GM19455 (cell line): ENCODE measurements around the gene TIMM50.
"Not testable (repeated sequence)": the region's sequence is repeated elsewhere in the genome, so short reads cannot be mapped to it uniquely, and the experiment has no call there.

Experiments
- ATAC-seq: cut with Tn5 transposase; IDR thresholded peaks from one replicate; pipeline ENCODE4 v1.9.1; 2021; ENCODE audit not compliant: unreplicated experiment

The TIMM50 gene

DNA sequence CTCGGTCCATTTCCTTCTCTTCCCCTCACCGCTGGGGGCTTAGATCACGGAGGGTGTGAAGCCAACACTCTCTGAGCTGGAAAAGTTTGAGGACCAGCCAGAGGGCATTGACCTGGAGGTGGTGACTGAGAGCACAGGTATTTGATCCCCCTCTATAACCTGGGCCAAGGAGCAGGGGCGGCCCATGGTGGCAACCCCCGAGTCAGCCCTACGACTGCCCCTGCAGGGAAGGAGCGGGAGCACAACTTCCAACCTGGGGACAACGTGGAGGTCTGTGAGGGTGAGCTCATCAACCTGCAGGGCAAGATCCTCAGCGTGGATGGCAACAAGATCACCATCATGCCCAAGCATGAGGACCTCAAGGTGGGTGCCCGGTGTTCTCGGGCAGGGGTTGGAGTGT lies 11.6 kb upstream of the TIMM50 start:
- no peak for ATAC-seq

DNA sequence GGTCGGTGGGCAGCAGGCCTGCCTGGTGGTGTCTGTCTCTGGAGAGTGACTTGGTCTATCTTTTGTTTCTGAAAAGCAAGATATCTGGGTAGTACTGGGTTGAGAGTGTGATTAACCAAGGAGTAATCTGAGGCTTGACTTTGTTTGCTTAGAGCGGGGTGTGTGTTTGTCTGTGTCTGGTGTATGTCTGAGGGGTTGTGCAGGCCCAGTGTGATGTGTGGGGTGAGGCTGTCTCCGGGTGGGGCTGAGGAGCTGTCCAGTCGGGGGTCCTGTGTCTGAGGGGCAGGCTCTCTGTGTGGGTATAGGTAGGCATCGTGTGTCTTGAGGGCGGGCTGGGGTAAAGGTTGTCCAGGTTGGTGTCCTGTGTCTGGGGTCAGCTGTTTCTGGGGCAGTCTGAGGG lies 11.1 kb upstream of the TIMM50 start:
- no peak for ATAC-seq

- no peak for ATAC-seq
These were observed 9.8 kb upstream of the TIMM50 start for GRCh38 chr19:39470724-39471339.

- no peak for ATAC-seq
These were observed 8.7 kb upstream of the TIMM50 start for GRCh38 chr19:39471756-39472536.

DNA sequence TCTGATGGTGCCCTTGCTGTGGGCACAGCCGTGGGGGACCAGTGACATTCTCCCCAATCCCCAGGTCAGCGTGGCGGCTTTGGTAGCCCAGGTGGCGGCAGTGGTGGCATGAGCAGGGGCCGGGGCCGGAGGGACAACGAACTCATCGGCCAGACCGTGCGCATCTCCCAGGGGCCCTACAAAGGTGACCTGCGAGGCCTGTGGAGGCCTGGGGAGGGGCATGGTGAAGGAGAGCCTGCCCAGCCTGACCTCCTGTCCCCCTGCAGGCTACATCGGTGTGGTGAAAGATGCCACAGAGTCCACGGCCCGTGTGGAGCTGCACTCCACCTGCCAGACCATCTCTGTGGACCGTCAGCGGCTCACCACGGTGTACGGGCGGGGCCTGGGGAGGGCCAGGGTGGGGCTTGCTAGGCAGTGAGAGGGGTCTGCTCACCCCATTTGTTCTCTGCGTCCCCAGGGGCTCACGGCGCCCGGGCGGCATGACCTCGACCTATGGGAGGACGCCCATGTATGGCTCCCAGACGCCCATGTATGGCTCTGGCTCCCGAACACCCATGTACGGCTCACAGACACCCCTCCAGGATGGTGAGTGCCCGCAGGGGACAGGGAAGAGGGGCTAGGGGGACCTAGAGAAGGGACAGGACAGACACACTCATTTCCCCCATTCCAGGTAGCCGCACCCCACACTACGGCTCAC lies 7.7 kb upstream of the TIMM50 start:
- no peak for ATAC-seq

- no peak for ATAC-seq
These were observed 7.1 kb upstream of the TIMM50 start for GRCh38 chr19:39473443-39473960.

- ATAC-seq, result no peak
These were observed 6.5 kb upstream of the TIMM50 start for GRCh38 chr19:39474139-39474620.

- no peak for ATAC-seq
These were observed 4.9 kb upstream of the TIMM50 start for GRCh38 chr19:39475748-39476147.

DNA sequence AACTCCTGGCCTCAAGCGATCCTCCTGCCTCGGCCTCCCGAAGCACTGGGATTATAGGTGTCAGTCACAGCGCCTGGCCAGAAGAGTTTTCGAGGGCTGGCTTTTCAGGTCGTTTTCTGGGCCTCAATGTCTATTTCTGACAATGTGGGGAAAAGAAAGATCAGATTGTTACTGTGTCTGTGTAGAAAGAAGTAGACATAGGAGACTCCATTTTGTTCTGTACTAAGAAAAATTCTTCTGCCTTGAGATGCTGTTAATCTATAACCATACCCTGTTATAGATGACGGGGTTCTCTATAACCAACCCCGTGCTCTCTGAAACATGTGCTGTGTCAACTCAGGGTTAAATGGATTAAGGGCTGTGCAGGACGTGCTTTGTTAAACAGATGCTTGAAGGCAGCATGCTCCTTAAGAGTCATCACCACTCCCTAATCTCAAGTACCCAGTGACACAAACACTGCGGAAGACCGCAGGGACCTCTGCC lies 1.3 kb upstream of the TIMM50 start:
- not testable (repeated sequence) for ATAC-seq

DNA sequence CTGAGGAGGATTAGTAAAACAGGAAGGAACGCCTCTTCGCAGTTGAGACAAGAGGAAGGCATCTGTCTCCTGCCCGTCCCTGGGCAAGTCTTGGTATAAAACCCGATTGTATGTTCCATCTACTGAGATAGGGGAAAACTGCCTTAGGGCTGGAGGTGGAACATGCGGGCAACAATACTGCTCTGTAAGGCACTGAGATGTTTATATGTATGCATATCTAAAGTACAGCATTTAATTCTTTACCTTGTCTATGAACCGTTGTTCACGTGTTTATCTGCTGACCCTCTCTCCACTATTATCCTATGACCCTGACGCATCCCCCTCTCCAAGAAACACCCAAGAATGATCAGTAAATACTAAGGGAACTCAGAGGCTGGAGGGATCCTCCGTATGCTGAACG lies 722 bp upstream of the TIMM50 start:
- no peak for ATAC-seq

GRCh38 chr19:39481229-39481545 lies 549 bp downstream of the TIMM50 start:
- ATAC-seq, result no peak

- ATAC-seq, result no peak
These were observed 1.0 kb downstream of the TIMM50 start for GRCh38 chr19:39481676-39482075.

DNA sequence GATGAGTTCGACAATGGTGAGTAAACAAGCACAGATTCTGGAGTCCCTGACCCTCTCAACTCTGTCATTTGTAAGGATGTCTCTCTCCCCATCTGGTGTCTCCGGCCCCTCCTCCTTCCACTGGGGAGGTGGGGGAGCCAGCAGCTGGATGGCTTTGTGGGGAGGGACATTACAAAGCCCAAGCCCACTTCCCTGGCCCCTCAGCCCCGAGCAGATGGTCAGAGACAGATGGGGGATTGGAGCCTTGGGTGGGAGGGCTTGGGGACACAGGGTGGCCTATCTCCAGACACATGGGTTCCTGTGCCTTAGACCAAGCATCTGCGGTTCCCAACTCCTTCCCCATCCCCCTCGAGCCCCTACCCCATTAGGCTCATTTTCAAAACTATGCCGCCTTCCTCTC lies 2.5 kb downstream of the TIMM50 start:
- no peak for ATAC-seq

- no peak for ATAC-seq
These were observed 9.1 kb downstream of the TIMM50 start for GRCh38 chr19:39489756-39490155.

DNA sequence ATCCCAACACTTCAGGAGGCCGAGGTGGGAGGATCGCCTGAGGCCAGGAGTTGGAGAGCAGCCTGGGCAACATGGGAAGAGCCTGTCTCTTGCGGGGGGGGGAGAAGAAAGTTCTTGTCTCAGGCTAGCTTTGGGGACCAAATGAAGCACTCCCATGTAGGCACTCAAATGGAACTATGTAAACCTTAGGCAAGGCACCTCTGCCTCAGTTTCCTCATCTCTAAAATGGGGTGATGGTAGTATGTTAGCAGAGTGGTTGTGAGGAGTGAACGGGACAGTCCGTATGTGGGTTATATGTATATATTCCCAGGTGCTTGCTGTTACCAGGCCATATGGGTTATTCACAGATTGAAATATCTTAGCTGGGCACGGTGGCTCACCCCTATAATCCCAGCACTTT lies 11.6 kb downstream of the TIMM50 start:
- no peak for ATAC-seq

GRCh38 chr19:39492788-39493187 lies 12.2 kb downstream of the TIMM50 start:
- ATAC-seq, result no peak

GRCh38 chr19:39494661-39495060 lies 14.0 kb downstream of the TIMM50 start:
- ATAC-seq, result no peak

DNA sequence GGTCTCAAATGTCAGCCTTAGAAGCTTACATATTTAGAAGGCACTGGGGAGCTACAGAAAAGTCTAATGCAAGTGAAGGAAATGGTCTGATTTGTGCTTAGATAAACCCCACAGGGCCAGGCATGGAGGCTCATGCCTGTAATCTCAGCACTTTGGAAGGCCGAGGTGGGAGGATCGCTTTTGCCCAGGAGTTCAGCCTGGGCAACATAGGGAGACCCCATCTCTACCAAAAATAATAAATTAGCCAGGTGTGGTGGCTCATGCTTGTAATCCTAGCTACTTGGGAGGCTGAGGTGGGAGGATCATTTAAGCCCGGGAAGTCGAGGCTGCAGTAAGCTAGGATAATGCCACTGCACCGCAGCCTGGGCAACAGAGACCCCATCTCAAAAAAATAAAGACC lies 15.4 kb downstream of the TIMM50 start:
- ATAC-seq, result no peak

DNA sequence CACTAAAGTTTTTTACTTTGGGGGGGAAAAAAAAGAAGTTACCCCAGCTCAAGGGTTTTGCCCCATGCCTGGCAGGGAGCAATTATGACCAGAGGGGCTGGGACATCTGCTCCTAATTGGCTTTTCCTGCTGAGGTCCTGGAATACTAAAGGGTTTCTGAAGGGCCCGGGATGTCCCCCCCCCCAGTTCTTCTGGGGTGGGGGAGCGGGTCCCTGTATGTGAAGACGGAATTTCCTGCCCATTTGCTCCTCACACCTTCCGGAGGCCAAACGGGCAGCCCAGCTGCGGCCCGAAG lies 17.0 kb downstream of the TIMM50 start:
- ATAC-seq, result no peak

DNA sequence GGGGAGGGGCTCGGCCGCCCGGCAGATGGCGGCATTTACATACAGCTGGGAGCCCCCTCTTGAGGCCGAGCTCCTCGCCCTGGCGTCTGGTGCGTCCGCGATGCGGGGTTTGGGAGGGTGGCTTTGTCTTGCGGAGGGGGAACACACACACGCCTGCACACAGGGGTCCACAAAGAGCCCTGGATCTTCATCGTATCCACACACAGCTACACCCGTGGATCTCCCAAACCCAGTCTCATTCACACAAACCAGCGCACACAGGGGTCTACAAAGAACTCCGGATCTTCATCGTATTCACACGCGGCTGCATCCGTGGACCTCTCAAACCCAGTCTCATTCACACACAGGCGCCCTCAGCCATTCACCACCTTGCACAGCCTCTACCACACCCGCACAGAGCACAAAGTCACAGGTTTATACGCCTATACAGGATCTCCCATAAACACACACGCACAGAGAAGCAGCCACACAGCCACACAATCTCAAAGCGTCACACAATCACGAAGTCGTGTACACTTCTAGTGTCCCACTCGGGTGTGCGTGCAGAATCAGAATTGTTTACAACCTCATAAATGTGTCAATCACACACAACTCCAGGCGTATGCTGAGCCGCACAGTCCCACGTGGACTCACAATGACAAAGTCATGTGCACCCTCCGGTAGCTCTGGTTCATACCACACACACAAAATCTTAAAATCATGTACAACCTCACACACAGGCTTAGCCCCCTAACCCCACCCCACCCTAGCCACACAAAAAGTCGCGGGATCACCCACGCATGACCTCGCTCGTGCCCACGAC lies 17.6 kb downstream of the TIMM50 start:
- no peak for ATAC-seq
